ENCODE results near the gene ID3. TPM values are rescaled to one million over a fixed set of nuclear protein-coding genes. Genes with fewer than 3 reads are reported as not detected.

Gene ID3
- polyA plus RNA-seq, 1 donor from 2014 or later: 8.0 TPM

DNA sequence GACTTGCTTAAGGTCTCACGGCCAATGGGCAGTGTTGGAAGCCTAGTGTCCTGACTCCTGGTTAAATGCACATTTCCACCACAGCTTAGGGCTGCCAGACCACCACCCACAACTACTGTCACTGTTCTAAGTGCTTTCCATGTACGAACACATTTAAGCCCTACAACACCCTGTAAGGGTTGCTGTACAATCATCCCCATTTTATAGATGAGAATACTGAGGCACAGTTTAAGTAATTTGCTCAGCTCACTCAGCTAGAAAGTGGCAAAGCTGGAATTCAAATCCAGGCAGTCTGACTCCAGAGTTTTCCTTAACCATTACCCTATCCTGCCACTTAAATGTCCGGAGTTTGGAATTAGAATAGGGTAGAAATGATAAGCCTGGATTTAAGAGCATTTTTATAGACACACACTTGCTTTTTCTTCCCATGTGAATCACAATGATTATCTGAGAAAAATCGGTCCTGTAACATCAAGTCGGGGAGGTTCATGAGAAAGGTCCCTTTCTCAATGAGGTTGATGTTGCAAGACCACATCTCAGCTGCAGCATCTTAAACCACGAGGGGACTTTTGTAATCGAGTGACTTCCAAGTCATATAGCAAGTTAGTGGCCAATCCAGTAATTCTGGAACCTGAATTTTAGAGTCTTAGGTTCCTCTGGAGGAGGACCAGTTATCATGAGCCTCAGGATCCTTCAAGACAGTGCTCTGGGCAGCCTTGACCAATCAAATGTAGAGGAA is 36.9 kb downstream of the ID3 start:
- no peak overlapping the region for H3K9ac ChIP-seq (ENCODE audit: low read length)
- H3K9me3 ChIP-seq (ENCODE audit: low read length): no peaks in the 10 kb centered on the region
- no peaks in the 10 kb centered on the region for H3K36me3 ChIP-seq (ENCODE audit: insufficient read depth, low read length)
- TF ChIP-seq SMC3 (conservative IDR thresholded peaks at IDR 0.05; ENCODE audit: poor library complexity) (no peak), RAD21 (conservative IDR thresholded peaks at IDR 0.05) (no peak), MXI1 (conservative IDR thresholded peaks at IDR 0.05; ENCODE audit: poor library complexity, severe bottlenecking) (no peak), EP300 (conservative IDR thresholded peaks at IDR 0.05; ENCODE audit: poor library complexity, severe bottlenecking) (no peak), POLR2AphosphoS5 (IDR thresholded peaks at IDR 0.05) (no peak), TAF1 (IDR thresholded peaks at IDR 0.05; ENCODE audit: low read depth) (no peak), EZH2 (IDR thresholded peaks at IDR 0.05; ENCODE audit: borderline replicate concordance, insufficient read depth, low read length, poor library complexity, severe bottlenecking) (no peak)
- TF ChIP-seq, protein P1, sequence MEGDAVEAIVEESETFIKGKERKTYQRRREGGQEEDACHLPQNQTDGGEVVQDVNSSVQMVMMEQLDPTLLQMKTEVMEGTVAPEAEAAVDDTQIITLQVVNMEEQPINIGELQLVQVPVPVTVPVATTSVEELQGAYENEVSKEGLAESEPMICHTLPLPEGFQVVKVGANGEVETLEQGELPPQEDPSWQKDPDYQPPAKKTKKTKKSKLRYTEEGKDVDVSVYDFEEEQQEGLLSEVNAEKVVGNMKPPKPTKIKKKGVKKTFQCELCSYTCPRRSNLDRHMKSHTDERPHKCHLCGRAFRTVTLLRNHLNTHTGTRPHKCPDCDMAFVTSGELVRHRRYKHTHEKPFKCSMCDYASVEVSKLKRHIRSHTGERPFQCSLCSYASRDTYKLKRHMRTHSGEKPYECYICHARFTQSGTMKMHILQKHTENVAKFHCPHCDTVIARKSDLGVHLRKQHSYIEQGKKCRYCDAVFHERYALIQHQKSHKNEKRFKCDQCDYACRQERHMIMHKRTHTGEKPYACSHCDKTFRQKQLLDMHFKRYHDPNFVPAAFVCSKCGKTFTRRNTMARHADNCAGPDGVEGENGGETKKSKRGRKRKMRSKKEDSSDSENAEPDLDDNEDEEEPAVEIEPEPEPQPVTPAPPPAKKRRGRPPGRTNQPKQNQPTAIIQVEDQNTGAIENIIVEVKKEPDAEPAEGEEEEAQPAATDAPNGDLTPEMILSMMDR (IDR thresholded peaks at IDR 0.05; ENCODE audit: poor library complexity, severe bottlenecking): no peak
- TF ChIP-seq, protein P2, sequence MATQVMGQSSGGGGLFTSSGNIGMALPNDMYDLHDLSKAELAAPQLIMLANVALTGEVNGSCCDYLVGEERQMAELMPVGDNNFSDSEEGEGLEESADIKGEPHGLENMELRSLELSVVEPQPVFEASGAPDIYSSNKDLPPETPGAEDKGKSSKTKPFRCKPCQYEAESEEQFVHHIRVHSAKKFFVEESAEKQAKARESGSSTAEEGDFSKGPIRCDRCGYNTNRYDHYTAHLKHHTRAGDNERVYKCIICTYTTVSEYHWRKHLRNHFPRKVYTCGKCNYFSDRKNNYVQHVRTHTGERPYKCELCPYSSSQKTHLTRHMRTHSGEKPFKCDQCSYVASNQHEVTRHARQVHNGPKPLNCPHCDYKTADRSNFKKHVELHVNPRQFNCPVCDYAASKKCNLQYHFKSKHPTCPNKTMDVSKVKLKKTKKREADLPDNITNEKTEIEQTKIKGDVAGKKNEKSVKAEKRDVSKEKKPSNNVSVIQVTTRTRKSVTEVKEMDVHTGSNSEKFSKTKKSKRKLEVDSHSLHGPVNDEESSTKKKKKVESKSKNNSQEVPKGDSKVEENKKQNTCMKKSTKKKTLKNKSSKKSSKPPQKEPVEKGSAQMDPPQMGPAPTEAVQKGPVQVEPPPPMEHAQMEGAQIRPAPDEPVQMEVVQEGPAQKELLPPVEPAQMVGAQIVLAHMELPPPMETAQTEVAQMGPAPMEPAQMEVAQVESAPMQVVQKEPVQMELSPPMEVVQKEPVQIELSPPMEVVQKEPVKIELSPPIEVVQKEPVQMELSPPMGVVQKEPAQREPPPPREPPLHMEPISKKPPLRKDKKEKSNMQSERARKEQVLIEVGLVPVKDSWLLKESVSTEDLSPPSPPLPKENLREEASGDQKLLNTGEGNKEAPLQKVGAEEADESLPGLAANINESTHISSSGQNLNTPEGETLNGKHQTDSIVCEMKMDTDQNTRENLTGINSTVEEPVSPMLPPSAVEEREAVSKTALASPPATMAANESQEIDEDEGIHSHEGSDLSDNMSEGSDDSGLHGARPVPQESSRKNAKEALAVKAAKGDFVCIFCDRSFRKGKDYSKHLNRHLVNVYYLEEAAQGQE (IDR thresholded peaks at IDR 0.05; ENCODE audit: borderline replicate concordance): no peak
- H3F3A ChIP-seq (ENCODE audit: insufficient read depth, low read length, poor library complexity, severe bottlenecking): no peaks in the 10 kb centered on the region
- no peak overlapping the region for H3K4me3 ChIP-seq (ENCODE audit: low read length)
- H3K4me2 ChIP-seq (ENCODE audit: low read length): no peak overlapping the region
- H4K20me1 ChIP-seq (ENCODE audit: insufficient read depth): no peaks in the 10 kb centered on the region
- no peaks in the 10 kb centered on the region for H3K9me2 ChIP-seq (ENCODE audit: insufficient read depth, low read length)
- H3K27me3 ChIP-seq (ENCODE audit: insufficient read depth, low read depth, low read length): no peaks in the 10 kb centered on the region
- H2AFZ ChIP-seq (ENCODE audit: low read depth, low read length): no peak overlapping the region
- no peaks in the 10 kb centered on the region for H3K79me2 ChIP-seq (replicated peaks; ENCODE audit: insufficient read depth, low read length)
- H3K27ac ChIP-seq (ENCODE audit: low read length): no peak overlapping the region

DNA sequence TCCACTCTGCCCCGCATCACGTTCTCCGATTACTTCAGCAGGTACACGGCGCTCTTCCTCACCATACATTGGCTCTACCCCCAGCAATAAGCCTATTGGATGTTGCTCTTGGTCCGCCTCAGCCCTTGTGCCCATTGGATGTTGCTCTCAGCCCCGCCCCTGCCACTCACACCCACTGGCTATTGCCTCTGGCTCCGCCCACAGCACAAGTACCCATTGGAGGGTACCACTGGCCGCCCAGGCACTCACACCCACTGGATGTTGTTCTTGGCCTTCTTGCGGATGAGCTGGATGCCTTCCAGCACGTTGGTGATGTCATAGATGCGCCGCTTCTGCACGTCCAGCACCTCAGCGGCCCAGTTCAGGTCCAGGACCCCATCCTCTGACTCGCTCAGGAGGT is 37.7 kb downstream of the ID3 start:
- H4K20me1 ChIP-seq (ENCODE audit: insufficient read depth): no peaks in the 10 kb centered on the region
- TF ChIP-seq EZH2 (IDR thresholded peaks at IDR 0.05; ENCODE audit: borderline replicate concordance, insufficient read depth, low read length, poor library complexity, severe bottlenecking) (no peak), EP300 (conservative IDR thresholded peaks at IDR 0.05; ENCODE audit: poor library complexity, severe bottlenecking) (no peak), RAD21 (conservative IDR thresholded peaks at IDR 0.05) (no peak)
- no peaks in the 10 kb centered on the region for H3K9me2 ChIP-seq (ENCODE audit: insufficient read depth, low read length)
- no peaks in the 10 kb centered on the region for H3K79me2 ChIP-seq (replicated peaks; ENCODE audit: insufficient read depth, low read length)
- H3K27me3 ChIP-seq (ENCODE audit: insufficient read depth, low read depth, low read length): no peaks in the 10 kb centered on the region
- no peak overlapping the region for H2AFZ ChIP-seq (ENCODE audit: low read depth, low read length)
- H3K36me3 ChIP-seq (ENCODE audit: insufficient read depth, low read length): no peaks in the 10 kb centered on the region
- no peak overlapping the region for H3K4me3 ChIP-seq (ENCODE audit: low read length)
- no peak overlapping the region for H3K27ac ChIP-seq (ENCODE audit: low read length)
- H3K9me3 ChIP-seq (ENCODE audit: low read length): no peaks in the 10 kb centered on the region
- no peak overlapping the region for H3K9ac ChIP-seq (ENCODE audit: low read length)
- no peak overlapping the region for H3K4me2 ChIP-seq (ENCODE audit: low read length)
- no peaks in the 10 kb centered on the region for H3F3A ChIP-seq (ENCODE audit: insufficient read depth, low read length, poor library complexity, severe bottlenecking)

Data from neural cell (in vitro differentiated cells).